Coronary artery (tissue), 2 donors: ENCODE results near the gene PIK3CG.
"Not testable (repeated sequence)": the region's sequence is repeated elsewhere in the genome, so short reads cannot be mapped to it uniquely, and the experiment has no call there.

ENCODE experiments used
- DNase-seq: peaks from one replicate; pipeline ENCODE4 v3.0.0-alpha.2; 2017; ENCODE audit warnings: low spot score
- H3K27ac ChIP-seq, 2 donors: fragments of 200-600 bp; sonication (generic); one replicate each; pipeline ENCODE4 v1.5.1; 2016 to 2019
- H3K4me3 ChIP-seq: fragments of 200-600 bp; sonication (generic); 2 replicates; pipeline ENCODE4 v1.5.1; 2016; ENCODE audit warnings: mild to moderate bottlenecking, moderate library complexity
- TF ChIP-seq, protein P1 (sequence below): fragments of 200-600 bp; sonication (generic); IDR thresholded peaks from one replicate; pipeline ENCODE4 v1.5.1; 2019; ENCODE audit warnings: antibody characterized with exemption

Gene PIK3CG

DNA sequence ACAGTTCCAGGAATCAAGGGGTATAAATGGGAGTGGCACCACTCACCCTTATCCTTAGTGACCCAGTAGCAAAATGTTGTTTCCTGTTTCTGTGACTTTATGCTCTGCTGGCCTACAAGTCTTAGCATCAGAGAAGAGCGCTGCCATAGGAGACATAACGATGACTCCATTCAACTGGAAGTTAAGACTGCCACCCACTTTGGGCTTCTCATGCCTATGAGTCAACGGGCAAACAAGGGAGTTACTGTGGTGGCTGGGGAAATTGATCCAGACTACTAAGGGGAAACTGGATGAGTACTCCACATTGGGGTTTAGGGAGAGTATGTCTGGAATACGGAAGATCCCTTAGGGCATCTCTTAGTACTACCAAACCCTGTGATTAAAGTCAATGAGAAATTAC is 40.6 kb upstream of the PIK3CG start:
- H3K4me3 ChIP-seq = no peak overlapping the region
- TF ChIP-seq, protein P1, sequence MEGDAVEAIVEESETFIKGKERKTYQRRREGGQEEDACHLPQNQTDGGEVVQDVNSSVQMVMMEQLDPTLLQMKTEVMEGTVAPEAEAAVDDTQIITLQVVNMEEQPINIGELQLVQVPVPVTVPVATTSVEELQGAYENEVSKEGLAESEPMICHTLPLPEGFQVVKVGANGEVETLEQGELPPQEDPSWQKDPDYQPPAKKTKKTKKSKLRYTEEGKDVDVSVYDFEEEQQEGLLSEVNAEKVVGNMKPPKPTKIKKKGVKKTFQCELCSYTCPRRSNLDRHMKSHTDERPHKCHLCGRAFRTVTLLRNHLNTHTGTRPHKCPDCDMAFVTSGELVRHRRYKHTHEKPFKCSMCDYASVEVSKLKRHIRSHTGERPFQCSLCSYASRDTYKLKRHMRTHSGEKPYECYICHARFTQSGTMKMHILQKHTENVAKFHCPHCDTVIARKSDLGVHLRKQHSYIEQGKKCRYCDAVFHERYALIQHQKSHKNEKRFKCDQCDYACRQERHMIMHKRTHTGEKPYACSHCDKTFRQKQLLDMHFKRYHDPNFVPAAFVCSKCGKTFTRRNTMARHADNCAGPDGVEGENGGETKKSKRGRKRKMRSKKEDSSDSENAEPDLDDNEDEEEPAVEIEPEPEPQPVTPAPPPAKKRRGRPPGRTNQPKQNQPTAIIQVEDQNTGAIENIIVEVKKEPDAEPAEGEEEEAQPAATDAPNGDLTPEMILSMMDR = no peak
- DNase-seq = no peak
- no peak overlapping the region for H3K27ac ChIP-seq

DNA sequence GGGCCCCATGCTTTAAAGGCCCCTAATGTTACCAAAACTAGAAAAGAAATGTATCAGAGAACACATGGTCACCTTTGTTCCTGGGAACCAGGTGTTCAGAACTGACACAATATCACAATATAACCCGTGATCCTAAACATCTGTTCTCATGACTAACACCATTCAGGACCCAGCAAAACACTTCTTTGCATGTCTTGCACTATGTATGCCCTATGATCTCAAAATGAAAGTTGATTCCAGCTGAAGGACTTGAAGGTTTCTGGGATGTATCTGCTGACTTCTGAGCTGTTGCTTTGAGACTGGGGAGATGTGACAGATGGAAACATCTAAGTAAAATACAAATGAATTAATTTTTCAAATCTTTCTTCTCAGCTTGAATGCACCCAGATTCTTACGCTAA is 37.5 kb upstream of the PIK3CG start:
- TF ChIP-seq, protein P1 = no peak
- no peak overlapping the region for H3K27ac ChIP-seq
- no peak for DNase-seq
- H3K4me3 ChIP-seq = no peak overlapping the region

DNA sequence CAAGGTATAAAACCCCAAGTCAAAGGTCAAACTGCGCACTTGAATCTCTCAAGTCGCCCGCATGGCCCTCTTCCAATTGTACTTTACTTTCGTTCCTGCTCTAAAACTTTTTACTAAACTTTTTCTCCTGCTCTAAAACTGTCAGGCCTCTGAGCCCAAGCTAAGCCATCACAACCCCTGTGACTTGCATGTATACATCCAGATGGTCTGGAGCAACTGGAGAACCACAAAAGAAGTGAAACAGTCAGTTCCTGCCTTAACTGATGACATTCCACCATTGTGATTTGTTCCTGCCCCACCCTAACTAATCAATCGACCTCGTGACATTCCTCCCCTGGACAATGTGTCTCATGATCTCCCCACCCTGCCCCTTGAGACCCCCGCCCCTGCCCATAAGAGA is 35.6 kb upstream of the PIK3CG start:
- TF ChIP-seq, protein P1 = no peak

DNA sequence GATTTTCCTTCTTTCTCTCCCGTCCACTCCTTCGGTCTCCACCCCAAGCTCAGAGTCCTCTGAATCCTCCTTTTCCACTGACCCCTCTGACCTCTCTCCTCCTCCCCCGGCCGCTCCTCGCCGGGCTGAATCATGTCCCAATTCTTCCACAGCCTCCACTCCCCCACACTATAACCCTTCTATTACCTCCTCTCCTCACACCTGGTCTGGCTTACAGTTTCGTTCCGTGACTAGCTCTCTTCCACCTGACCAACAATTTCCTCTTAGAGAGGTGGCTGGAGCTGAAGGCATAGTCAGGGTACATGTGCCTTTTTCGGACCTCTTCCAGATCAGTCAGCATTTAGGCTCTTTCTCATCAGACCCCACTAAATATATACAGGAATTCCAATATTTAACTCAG is 34.2 kb upstream of the PIK3CG start:
- H3K4me3 ChIP-seq, H3K27ac ChIP-seq, DNase-seq: not testable (repeated sequence)

More for the DNA sequence above, 35.6 kb upstream of the PIK3CG start:
- DNase-seq = no peak
- Histone ChIP-seq H3K4me3 (no peak overlapping the region), H3K27ac (no peak overlapping the region)

DNA sequence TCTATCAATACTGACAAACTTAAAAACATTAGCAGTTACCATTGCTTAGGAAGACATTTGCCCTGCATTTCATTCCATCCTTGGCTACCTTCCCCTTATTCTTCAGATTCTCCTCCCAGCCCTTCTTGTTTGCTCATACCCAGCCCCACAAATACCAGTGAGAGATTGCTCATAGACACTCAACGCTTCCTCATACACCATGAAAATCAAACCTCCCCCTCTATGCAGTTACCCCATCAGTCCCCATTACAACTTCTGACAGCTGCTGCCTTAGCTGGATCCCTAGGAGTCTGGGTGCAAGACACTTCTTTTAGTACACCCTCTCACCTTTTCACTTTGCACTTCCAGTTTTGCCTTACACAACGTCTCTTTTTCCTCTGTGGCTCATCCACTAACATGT is 28.3 kb upstream of the PIK3CG start:
- H3K4me3 ChIP-seq = no peak overlapping the region
- TF ChIP-seq, protein P1 = no peak
- DNase-seq = no peak
- H3K27ac ChIP-seq = no peak overlapping the region

DNA sequence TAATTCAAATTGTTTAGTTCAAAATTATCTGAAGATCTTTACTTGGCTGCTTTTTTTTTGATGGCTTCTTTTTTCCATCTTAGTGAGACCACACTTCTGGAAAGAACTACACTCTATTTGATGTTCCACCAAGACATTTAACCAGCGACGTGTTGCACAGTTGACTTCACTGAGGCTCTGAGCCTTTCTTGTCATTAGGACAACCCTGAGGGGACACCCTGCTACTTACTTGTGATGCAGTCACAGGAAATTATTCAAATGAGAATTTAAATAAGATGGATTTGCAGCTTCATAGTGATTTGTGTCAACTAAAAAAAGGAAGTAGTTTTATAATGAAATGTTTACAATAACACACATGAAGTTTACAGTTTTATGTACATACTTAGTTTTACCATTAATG is 25.6 kb upstream of the PIK3CG start:
- DNase-seq = no peak
- TF ChIP-seq, protein P1 = no peak
- Histone ChIP-seq H3K27ac (no peak overlapping the region), H3K4me3 (no peak overlapping the region)

DNA sequence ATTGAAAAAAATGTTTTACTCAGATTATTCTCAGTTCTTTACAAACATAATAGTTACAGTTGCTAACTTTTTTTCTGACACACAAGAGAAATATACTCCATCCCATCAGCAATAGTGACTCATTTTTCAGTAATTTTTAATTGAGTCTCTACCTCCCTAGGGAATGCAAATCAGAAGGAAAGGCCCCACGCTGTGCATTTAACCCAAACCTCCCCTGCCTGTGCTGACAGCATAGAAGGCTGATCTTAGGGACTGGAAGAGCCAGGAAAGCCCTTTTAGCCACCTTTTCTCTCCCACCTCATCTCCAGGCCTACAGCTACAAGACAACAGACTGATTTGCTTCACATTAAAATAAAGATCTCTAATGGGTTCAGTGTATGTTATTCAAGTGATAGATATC is 24.7 kb upstream of the PIK3CG start:
- TF ChIP-seq, protein P1 = no peak
- no peak overlapping the region for H3K27ac ChIP-seq
- no peak for DNase-seq
- no peak overlapping the region for H3K4me3 ChIP-seq

DNA sequence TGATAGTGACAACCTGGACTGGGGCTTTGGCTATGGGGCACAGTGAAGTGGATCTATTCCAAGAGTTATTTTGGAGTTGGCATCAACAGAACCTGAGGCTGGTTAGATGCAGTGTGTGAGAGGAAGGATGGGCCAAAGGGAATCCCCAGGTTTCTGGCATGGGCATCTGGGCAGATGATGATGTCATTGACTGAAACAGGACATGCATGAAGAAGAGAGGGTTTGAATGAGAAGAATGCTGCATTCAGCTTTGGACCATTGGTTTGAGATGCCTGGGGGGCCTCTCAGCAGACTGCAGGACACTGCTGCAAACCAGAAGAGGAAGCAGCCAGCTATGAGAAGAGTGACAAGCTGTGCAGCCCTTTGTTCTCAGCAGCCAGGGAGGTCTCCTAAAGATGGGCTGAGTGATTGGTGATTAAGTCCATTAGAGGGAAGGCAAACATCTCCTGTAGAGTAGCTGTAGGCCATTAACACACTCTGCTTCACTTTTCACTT is 23.1 kb upstream of the PIK3CG start:
- no peak for DNase-seq
- Histone ChIP-seq H3K4me3 (no peak overlapping the region), H3K27ac (no peak overlapping the region)
- TF ChIP-seq, protein P1 = no peak
